ENCODE measurements around the gene OGA.

OGA gene

DNA sequence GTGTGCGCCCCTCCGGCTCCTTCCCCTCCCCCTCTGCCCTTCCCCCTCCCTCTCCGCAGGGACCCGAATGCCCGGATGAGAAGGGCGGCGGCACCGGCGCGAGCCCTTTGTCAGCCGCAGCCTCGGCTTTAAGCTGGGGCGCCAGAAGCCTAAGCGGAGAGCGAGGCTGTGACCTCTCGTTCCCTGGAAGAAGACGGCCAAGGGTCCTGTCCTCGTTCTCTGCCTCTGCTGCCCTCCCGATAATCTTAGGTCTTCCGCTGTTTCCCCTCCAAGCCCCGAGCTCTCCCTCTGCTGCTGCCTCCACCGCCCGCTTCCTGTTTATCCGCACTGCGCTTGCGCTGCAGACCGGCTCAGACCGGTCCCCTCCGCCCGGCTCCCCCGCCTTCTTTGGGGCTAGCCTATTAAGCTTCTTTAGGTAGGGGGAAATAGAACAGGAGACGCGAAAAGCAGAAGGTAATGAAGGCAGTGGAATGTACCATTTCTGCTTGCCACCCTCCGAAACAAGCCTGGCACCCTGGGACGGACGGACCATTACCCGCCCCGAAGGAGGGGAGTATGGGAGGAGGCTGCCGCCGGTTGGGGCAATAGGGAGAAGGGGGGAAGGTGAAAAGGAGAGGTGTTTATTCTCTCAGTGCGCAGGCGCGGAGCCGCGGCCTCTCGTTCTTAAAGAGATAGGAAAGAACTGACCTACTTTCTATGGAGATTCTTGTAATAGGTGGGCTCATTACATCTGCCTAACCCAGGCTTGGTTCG, at the start of gene OGA:
Gene OGA (minus strand): TSS at position 326 of the 753 bp plus-strand sequence. CDS start 422 bp downstream, outside the sequence.
- DNase-seq, result peak; percentile 99

- no peak for DNase-seq
Observed at GRCh38 chr10:101867931-101868330, 49.7 kb upstream of the OGA start.

DNA sequence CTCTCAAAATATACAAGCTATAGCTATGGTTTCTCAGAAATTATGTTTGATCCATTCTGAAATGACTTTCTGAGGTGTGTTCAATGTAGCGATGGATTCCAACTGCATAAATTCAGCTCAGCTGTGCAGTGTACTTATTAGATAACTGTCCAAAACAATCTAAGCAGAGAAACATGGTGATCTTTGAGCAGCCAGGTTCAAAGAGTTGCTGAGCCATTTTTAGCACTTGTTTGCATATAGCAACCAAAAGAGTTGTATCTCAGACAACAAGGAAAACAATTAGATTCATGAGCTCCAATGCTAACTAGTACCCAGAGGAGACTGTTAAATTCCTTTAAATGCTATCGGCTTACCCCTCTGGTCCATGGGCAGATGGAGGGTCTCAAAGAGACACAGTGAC, 41.3 kb upstream of the OGA start:
- DNase-seq, result no peak

DNA sequence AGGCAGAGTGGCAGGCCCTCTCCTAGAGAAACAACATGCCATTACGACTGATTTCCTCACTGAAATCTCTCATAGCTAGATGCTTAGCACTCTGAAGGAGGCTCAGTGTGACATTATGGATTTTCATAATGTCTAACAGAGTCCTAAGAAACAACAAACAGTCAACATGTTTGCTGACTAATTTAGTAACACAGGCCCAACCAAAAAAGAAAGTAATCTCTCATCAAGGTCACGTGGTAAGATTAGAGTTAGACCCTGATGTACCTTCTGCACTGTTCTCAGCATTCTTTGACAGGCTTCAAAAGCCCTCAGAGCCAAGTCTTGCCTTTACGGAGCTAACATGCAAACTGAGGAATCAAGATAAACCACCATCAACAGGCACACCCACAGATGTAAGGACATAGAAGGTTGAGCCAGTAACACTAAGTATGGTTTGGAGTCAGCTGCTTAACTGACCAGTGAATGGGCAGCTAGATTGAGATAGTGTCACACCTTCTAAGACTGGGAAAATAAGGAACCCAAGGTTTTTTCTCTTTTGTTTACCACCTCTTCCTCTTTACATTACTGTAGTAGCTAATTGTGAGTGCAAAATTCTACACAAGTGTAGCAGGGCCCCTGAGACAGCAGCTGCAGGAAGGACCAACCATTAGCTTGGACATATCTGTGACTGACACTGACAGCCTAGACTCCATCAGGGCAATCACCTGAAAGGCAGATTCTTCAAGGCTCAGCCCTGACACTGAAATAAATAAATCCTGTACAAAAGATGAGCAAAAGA, 40.7 kb upstream of the OGA start:
- no peak for DNase-seq

- no peak for DNase-seq
Observed at GRCh38 chr10:101857802-101858476, 39.7 kb upstream of the OGA start.

GRCh38 chr10:101856626-101857025, 38.4 kb upstream of the OGA start:
- DNase-seq, result no peak

- DNase-seq, result no peak
Observed at GRCh38 chr10:101851411-101852116, 33.3 kb upstream of the OGA start.

- no peak for DNase-seq
Observed at GRCh38 chr10:101850749-101851148, 32.5 kb upstream of the OGA start.

- peak; percentile 13 for DNase-seq
Observed at GRCh38 chr10:101848894-101849351, 30.7 kb upstream of the OGA start.

DNA sequence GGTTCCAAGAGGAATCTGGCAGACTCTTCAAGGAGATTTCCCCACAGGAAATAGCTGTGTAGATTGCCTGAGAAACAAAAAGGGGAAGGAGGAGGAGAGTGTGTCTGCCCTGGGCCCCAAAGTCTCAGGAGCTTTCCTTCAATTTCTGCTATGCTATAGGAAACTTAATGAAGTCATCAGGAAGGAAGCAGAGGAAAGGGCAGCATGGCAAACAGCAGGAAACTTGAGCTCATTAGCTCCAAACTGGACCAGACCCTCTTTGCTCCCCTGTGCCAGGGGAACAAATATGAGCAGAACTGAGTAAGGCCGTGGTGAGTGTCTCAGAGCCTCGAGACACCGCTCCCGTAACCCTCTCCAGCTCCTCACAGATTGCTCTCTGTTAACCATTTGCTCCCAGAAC, 30.2 kb upstream of the OGA start:
- no peak for DNase-seq

DNA sequence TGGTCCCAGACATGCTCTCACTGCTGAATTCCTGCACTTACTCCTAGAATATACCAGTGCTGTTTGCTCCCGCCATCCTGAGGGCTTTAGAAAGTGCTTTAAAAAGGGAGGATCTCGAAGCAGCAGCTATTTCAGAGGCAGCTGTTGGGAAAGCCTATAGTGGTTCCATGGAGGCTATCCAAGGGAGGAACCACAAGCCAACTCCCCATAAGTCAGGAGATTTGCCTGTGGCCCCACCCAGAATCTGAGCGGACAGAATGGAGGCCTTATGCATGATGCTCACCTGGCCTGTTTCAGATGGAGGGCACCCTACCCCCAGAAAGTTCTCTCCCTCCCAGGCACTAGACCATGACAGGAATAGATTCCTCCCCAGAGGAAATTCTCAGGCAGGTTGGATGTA, 27.6 kb upstream of the OGA start:
- no peak for DNase-seq

DNA sequence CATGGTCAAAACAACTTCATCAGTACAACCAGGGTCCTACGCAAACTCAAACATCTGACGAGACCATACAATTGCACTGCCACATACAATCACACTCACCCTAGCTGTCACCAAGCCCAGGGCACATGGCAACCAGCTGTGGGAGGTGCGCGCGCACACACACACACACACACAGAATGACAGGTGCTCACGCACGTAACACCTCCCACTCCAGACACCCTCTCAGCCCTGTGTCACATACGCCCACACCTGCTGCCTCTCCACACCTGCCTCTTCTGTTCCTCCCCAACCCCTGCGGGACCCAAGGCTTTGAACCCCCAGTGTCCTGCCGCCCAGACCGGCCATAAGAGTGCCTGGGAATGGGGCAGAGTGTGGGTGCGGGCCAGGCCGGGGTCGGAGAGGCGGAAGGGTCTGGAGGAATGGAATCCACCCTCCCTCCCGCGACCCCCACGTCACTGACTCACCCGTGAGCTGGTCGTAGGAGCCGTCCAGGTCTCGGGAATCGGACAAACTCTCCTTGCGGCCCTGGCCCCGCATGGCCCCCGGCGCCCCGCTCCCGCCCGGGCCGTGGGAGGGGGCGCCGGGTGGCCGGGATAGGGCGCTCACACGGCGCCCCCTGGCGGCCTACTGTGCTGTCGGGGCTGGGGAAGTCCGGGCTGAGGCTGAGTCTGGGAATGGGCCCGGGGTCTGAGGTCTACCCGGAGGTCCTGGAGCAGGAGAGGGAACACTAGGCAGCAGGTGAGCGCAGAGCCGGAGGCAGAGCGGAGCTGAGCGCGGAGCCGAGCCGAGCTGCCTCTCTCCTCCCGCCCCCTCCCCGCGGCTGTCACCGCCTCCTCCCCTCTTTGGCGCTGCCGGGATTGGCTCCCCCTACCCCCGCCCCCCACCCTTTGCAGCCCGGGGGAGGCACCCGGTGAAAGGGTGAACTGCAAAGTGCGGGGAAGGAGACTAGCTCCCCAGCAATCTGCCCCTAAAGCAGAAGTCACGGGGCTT, 25.1 kb upstream of the OGA start, which contains the start of gene KCNIP2:
Gene KCNIP2 (minus strand): TSS at position 769 of the 990 bp plus-strand sequence. CDS start 232 bp downstream, at position 537.
- no peak for DNase-seq

- no peak for DNase-seq
Observed at GRCh38 chr10:101841826-101842225, 23.6 kb upstream of the OGA start.

DNA sequence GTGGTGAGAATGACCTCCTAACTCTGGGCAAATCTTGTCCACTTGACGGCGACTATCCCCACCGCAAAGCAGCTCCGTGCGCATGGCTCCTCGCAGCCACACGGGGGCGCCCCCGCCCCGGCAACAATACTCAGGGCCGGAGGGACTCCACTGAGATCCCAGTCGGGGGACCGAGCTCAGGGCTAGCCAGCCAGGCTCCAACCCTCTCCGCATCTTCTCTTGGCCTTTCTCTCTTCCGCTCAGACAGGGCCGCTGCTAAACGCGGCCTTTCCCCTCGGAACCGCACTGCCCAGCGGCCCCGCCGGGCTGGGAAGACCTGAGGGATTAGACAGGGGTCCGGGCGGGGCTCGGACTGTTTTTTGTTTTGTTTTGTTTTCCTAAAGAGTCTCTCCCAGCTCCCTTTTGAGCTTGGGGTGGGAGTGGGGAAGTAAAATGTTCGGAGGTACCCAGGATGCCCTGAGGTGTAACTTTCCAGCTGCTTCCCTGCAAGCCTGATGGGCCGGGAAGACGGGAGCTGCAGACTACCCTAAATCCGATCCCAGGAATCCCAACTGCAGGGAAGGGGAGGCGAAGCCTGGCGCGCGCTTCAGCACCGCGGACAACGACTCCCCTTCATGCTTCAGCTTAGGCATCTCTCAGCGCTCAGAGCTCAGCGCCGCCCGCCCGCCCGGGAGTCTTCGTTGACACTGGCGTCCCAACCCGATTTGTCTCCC, 22.7 kb upstream of the OGA start:
- DNase-seq, result peak; percentile 20

DNA sequence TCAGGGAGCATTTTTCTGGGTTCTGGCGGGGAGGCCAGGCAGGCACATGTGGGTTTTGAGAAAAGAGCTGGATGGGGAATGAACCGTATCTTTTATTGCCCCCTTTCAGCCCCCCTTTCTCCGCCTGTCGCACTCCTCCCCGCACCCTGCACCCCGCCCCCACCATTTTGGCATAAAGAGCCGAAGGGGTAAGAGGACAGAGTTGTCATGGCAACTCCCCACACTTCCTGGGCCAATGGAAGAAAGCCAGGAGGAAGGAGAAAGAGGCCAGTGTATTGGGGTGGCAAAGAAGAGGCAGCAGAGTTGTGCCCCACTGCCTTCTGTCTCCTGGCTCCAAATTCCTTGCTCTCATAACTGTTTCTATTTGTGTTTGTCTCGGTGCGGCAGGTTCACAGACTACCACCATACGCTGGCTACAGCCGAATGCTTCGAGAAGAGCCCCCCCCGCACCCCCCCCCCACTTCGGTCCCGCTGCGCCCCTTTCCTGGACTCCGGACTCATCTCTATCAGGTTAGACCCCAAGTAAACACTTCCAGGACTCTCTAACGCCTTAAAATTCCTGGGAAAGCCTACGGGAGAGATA, 21.9 kb upstream of the OGA start:
- DNase-seq, result no peak

DNA sequence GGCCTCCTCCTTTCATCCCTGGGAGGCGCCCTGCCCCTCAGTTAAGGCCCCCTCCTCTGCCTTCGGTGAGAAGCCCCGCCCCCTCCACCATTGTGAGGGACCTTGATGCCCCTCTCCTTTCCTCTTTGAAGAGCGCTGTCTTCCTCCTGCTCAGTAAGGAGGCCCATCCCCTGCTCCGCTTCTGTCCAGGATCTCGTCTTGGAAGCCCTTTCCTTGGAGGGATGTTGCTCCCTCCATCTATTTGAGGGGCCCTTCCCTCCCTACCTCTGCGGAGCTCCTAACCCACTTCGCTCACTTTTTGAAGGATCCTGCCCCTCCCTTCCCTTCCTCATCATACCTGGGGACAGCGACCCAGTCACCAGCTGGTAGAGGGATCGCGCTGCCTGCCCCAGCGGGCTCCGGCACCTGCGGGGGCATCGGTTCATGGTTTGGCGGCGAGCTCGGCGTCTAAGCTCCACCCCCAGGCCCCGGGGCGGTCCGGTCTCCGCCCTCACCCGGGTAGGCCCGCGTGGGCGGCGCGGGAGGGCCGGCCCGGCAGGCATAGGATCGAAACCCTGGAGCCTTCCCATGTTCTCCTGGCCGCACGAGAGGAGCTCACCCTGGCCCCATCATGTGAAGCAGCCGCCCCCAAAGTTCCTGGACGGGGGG, 21.3 kb upstream of the OGA start:
- no peak for DNase-seq

- DNase-seq, result no peak
Observed at GRCh38 chr10:101839002-101839401, 20.8 kb upstream of the OGA start.

GRCh38 chr10:101838416-101838970, 20.2 kb upstream of the OGA start:
- no peak for DNase-seq

DNA sequence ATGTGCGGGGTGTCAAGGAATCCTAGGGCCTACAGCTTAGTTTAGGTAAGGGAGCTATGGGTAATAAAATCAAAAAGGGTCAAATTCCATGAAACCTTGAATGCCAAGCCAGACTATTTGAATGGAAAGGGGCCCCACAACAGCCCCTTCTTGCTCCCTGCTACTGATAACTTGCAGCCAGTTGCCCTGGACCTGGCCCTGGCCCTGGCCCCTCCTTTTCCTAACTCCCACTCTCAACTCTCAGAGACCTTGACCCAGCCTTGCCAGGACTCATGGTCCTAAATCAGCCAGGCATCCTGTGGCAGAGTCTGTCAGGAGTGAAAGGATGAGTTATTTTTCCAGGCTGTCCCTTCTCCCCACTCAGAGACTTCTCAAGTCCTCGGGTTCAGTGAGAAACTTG, 19.5 kb upstream of the OGA start:
- DNase-seq, result no peak

GRCh38 chr10:101835362-101835761, 17.1 kb upstream of the OGA start:
- DNase-seq, result no peak

All from KG1 (cell line).